OCI-LY7 (cell line): Measurements from ENCODE around the gene EIF5A2. TPM values are rescaled to one million over a fixed set of nuclear protein-coding genes. Genes with fewer than 3 reads are reported as not detected.

ENCODE experiments used
- BruUV-seq: library from RNA; stranded (reverse); fragments of 400-500 nt; replicated peaks from 2 replicates; lab custom pipeline; 2021; lab: Mats Ljungman, UMichigan
- CTCF ChIA-PET: fragments of 300-600 bp; sonication (Branson Sonifier 250); formaldehyde crosslinking; loops from one replicate; lab custom pipeline; 2022; ENCODE audit warnings: antibody characterized with exemption; ENCODE audit not compliant: unreplicated experiment; lab: Charles Lee
- POLR2A ChIA-PET: fragments of 300-600 bp; sonication (Branson Sonifier 250); formaldehyde crosslinking; loops from one replicate; lab custom pipeline; 2022; ENCODE audit warnings: antibody characterized with exemption; lab: Charles Lee
- DNase-seq: peaks from one replicate; pipeline ENCODE4 v3.0.0-alpha.2; 2015; ENCODE audit warnings: low spot score
- H2AFZ ChIP-seq: fragments of 200-600 bp; sonication (generic), shearing (Covaris generic); 2 replicates; pipeline ENCODE4 v1.6.1; 2014; ENCODE audit warnings: mild to moderate bottlenecking, antibody characterized with exemption, low read length, moderate library complexity
- H3K27ac ChIP-seq: fragments of 200-600 bp; sonication (generic); 2 replicates; pipeline ENCODE4 v1.5.1; 2014; ENCODE audit warnings: mixed run types, low read depth, mild to moderate bottlenecking, moderate library complexity, low read length, inconsistent platforms; ENCODE audit not compliant: poor library complexity, severe bottlenecking
- H3K36me3 ChIP-seq: fragments of 200-600 bp; sonication (generic); 2 replicates; pipeline ENCODE4 v1.6.1; 2014; ENCODE audit warnings: mild to moderate bottlenecking, antibody characterized with exemption, low read length, moderate library complexity, mixed read lengths; ENCODE audit not compliant: insufficient read depth
- H3K4me1 ChIP-seq: fragments of 200-600 bp; sonication (generic); 2 replicates; pipeline ENCODE4 v1.5.1; 2014; ENCODE audit warnings: mild to moderate bottlenecking, low read length; ENCODE audit not compliant: insufficient read depth, poor library complexity, severe bottlenecking
- H3K4me2 ChIP-seq: fragments of 200-600 bp; sonication (generic); 2 replicates; pipeline ENCODE4 v1.6.1; 2014; ENCODE audit warnings: mild to moderate bottlenecking, low read length
- H3K4me3 ChIP-seq: fragments of 200-600 bp; sonication (generic); 2 replicates; pipeline ENCODE4 v1.5.1; 2014; ENCODE audit warnings: mild to moderate bottlenecking, low read depth, low read length; ENCODE audit not compliant: poor library complexity, severe bottlenecking
- H3K79me2 ChIP-seq: fragments of 200-600 bp; sonication (generic); 2 replicates; pipeline ENCODE4 v1.6.1; 2016; ENCODE audit warnings: low read depth, mild to moderate bottlenecking, low read length, moderate library complexity, mixed read lengths; ENCODE audit not compliant: insufficient read depth
- H3K9me2 ChIP-seq: fragments of 200-600 bp; sonication (generic); 2 replicates; pipeline ENCODE4 v1.6.1; 2016; ENCODE audit warnings: mild to moderate bottlenecking, low read length, mixed read lengths; ENCODE audit not compliant: insufficient read depth
- H3K9me3 ChIP-seq: fragments of 200-600 bp; sonication (generic); 2 replicates; pipeline ENCODE4 v1.6.1; 2014; ENCODE audit warnings: mild to moderate bottlenecking, mixed run types, low read length, mixed read lengths
- H4K20me1 ChIP-seq: fragments of 200-600 bp; sonication (generic); 2 replicates; pipeline ENCODE4 v1.6.1; 2014; ENCODE audit warnings: mild to moderate bottlenecking, antibody characterized with exemption, low read length, moderate library complexity, mixed read lengths; ENCODE audit not compliant: insufficient read depth
- EZH2phosphoT487 ChIP-seq: fragments of 200-600 bp; sonication (generic); IDR thresholded peaks from 2 replicates; pipeline ENCODE4 v1.6.1; 2018; ENCODE audit warnings: low read depth, borderline replicate concordance, mild to moderate bottlenecking, mixed run types, antibody characterized with exemption, low read length, moderate library complexity, mixed read lengths
- intact Hi-C: fragments of 100-400 bp; cut with micrococcal nuclease; formaldehyde crosslinking; loops from one replicate; pipeline ENCODE4 v1.10.0; 2022; ENCODE audit not compliant: unreplicated experiment
- total RNA-seq, 2 experiments: library from RNA; depleted of rRNA in 1 of 2; stranded (reverse); fragments of >200 nt in 1 of 2; shearing (Covaris generic) in 1 of 2; gene quantifications; 2 replicates each; pipeline ENCODE4 v1.2.3, GENCODE V29; 2014 to 2022
- TF ChIP-seq, protein P1 (sequence below): fragments of 200-600 bp; sonication (generic); conservative IDR thresholded peaks from 2 replicates; pipeline ENCODE4 v1.5.1; 2014; ENCODE audit warnings: mild to moderate bottlenecking, antibody characterized with exemption, low read length, moderate library complexity, mixed read lengths

Gene EIF5A2
- total RNA-seq, 2 experiments from 2014 or later = 3.1 to 21.9 TPM

DNA sequence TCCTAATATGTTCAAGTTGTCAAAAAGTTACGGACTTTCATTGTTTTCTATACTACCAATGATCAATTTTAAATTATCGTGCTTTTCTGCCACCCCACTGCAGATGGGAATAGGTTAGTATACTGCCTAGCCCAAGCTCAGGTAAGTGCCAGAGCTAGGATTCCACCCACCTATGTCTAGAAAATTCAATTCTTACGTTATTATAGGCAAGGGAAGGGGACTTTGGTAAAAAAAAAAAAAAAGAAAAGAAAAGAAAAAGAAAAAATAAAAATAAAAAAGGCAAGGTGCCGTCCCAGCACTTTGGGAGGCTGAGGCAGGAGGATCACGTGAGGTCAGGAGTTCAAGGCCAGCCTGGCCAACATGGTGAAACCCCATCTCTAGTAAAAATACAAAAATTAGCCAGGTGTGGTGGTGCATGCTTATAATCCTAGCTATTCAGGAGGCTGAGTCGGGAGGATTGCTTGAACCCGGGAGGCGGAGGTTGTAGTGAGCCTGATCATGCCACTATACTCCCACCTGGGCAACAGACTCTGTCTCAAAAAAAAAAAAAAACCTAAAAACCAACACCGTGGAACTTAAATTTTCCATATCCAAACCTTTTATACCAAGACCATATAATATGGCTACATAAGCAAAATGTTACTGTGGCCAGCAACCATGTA, 39.7 kb downstream of the EIF5A2 start:
- ChIA-PET POLR2A (interaction anchor here (0.6 to 1.6 kb wide), 13 partner anchors 8 to 1596 kb away, joined by 3 to 17 read pairs (median 4); partner anchors contain the start of gene EIF5A2), CTCF (interaction anchor here (0.7 kb wide), 1 partner anchor 512 kb away, joined by 3 read pairs; no protein-coding TSS in a partner anchor)
- Histone ChIP-seq H4K20me1 (peaks cover 14% of the 10 kb centered on the region), H3K36me3 (peaks cover 55% of the 10 kb centered on the region), H3K79me2 (peaks cover 41% of the 10 kb centered on the region), H3K4me3 (peak overlapping the region; percentile 97), H2AFZ (no peak overlapping the region), H3K9me2 (no peaks in the 10 kb centered on the region), H3K27ac (peak overlapping the region; percentile 90), H3K4me1 (peaks cover 27% of the 10 kb centered on the region), H3K9me3 (no peaks in the 10 kb centered on the region), H3K4me2 (peak overlapping the region; percentile 73)
- no peak for TF ChIP-seq EZH2phosphoT487
- TF ChIP-seq, protein P1, sequence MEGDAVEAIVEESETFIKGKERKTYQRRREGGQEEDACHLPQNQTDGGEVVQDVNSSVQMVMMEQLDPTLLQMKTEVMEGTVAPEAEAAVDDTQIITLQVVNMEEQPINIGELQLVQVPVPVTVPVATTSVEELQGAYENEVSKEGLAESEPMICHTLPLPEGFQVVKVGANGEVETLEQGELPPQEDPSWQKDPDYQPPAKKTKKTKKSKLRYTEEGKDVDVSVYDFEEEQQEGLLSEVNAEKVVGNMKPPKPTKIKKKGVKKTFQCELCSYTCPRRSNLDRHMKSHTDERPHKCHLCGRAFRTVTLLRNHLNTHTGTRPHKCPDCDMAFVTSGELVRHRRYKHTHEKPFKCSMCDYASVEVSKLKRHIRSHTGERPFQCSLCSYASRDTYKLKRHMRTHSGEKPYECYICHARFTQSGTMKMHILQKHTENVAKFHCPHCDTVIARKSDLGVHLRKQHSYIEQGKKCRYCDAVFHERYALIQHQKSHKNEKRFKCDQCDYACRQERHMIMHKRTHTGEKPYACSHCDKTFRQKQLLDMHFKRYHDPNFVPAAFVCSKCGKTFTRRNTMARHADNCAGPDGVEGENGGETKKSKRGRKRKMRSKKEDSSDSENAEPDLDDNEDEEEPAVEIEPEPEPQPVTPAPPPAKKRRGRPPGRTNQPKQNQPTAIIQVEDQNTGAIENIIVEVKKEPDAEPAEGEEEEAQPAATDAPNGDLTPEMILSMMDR = no peak
- DNase-seq = no peak
- no TSS peak for BruUV-seq
- intact Hi-C loops = loop anchor here (5.0 kb wide), 2 partner anchors 236 to 511 kb away; partner anchors contain the start of gene SKIL

DNA sequence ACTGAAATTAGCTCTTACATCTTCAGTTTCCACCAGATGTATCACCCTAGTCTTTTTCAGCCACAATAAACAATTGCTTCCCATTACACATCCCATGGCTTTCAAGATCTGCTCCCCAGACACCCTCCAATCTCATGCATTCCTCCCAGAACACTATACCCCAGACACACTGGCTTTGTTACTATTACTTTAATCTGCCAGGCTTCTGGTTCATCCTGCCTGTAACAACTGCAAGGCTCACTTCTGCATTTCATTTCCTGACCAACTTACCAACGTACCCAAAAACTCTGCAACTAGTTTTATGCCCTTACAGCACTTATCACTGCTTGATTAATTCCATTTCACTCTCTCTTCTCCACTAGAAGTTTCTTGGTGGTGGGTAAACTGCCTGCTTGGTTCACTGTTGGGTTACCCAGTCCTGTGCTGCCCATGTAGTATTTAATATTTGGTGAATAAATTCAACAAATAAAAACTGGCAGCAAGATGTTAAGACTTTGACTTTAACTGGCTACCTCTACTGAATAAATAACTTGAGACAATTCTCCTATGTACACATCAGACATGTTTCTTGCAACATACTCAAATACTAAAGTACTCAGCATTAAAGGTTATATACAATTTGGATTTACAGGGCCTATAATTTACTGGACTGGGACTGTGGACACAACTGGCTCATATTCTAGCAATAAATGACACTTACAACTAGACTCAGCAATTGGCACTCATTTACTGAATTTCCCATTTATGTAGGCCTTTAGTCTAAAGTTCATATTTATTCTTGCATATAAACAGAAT, 41.1 kb downstream of the EIF5A2 start:
- BruUV-seq = no TSS peak
- peak overlapping the region; percentile 73 for H3K4me2 ChIP-seq
- no peak for TF ChIP-seq EZH2phosphoT487
- TF ChIP-seq, protein P1 = no peak
- peak overlapping the region; percentile 90 for H3K27ac ChIP-seq
- H3K9me3 ChIP-seq = no peaks in the 10 kb centered on the region
- intact Hi-C loops = loop anchor here (5.0 kb wide), 2 partner anchors 235 to 510 kb away; partner anchors contain the start of gene SKIL
- H3K9me2 ChIP-seq = no peaks in the 10 kb centered on the region
- no peak overlapping the region for H2AFZ ChIP-seq
- peaks cover 55% of the 10 kb centered on the region for H3K36me3 ChIP-seq
- H3K4me3 ChIP-seq = peak overlapping the region; percentile 97
- POLR2A ChIA-PET = interaction anchor here (0.6 to 2.5 kb wide), 7 partner anchors 10 to 1095 kb away, joined by 3 to 19 read pairs (median 5); partner anchors contain the start of gene EIF5A2
- H3K4me1 ChIP-seq = peaks cover 27% of the 10 kb centered on the region
- peak; percentile 82 for DNase-seq
- CTCF ChIA-PET = no interaction called here
- H4K20me1 ChIP-seq = peaks cover 14% of the 10 kb centered on the region
- H3K79me2 ChIP-seq = peaks cover 41% of the 10 kb centered on the region
